DND-41 (cell line): ENCODE measurements around the gene PCED1B.

Experiments used
- ATAC-seq: fragments of 200-7000 bp; cut with Tn5 transposase; 3 replicates; pipeline ENCODE4 v1.9.1; 2021; ENCODE audit warnings: low read depth; ENCODE audit not compliant: insufficient read depth
- DNase-seq: peaks from one replicate; pipeline ENCODE4 v3.0.0-alpha.2; 2020
- H2AFZ ChIP-seq: 2 replicates; pipeline ENCODE4 v1.6.0; 2012; ENCODE audit warnings: low read depth, low read length
- H3K27ac ChIP-seq: 2 replicates; pipeline ENCODE4 v1.5.1; 2012; ENCODE audit warnings: low read length, inconsistent platforms
- H3K27me3 ChIP-seq: fragments of 200-600 bp; sonication (generic); 2 replicates; pipeline ENCODE4 v1.6.0; 2012; ENCODE audit warnings: low read length, mild to moderate bottlenecking, inconsistent platforms; ENCODE audit not compliant: insufficient read depth, poor library complexity
- H3K36me3 ChIP-seq: 2 replicates; pipeline ENCODE4 v1.5.1; 2012; ENCODE audit warnings: low read length, inconsistent platforms; ENCODE audit not compliant: insufficient read depth
- H3K4me1 ChIP-seq: 2 replicates; pipeline ENCODE4 v1.5.1; 2012; ENCODE audit warnings: mild to moderate bottlenecking, low read length; ENCODE audit not compliant: insufficient read depth
- H3K4me2 ChIP-seq: 2 replicates; pipeline ENCODE4 v1.6.0; 2012; ENCODE audit warnings: mild to moderate bottlenecking, moderate library complexity, low read length, inconsistent platforms; ENCODE audit not compliant: insufficient read depth
- H3K4me3 ChIP-seq, 2 experiments: fragments of 200-600 bp in 1 of 2; shearing (Covaris generic) in 1 of 2; 2 replicates each; pipeline ENCODE4 v1.5.1; 2012 to 2016; ENCODE audit warnings: inconsistent platforms in 2 of 2, low read length in 2 of 2, mild to moderate bottlenecking in 2 of 2, low read depth in 1 of 2, moderate library complexity in 1 of 2
- H3K79me2 ChIP-seq: 2 replicates; pipeline ENCODE4 v1.6.0; 2012; ENCODE audit warnings: low read length, inconsistent platforms; ENCODE audit not compliant: insufficient read depth
- H3K9ac ChIP-seq: 2 replicates; pipeline ENCODE4 v1.6.0; 2012; ENCODE audit warnings: low read depth, mild to moderate bottlenecking, inconsistent platforms, low read length, moderate library complexity
- H3K9me3 ChIP-seq: 2 replicates; pipeline ENCODE4 v1.5.1; 2012; ENCODE audit warnings: low read length, moderate library complexity, mild to moderate bottlenecking, inconsistent platforms; ENCODE audit not compliant: insufficient read depth, severe bottlenecking
- H4K20me1 ChIP-seq: 2 replicates; pipeline ENCODE4 v1.6.0; 2012; ENCODE audit warnings: low read length; ENCODE audit not compliant: insufficient read depth
- EZH2 ChIP-seq: IDR thresholded peaks from 3 replicates; pipeline ENCODE4 v1.6.1; 2012; ENCODE audit warnings: borderline replicate concordance, low read depth, mild to moderate bottlenecking, moderate library complexity, low read length, inconsistent platforms; ENCODE audit not compliant: severe bottlenecking
- TF ChIP-seq, protein P1 (sequence below): IDR thresholded peaks from 2 replicates; pipeline ENCODE4 v1.5.1; 2012; ENCODE audit warnings: borderline replicate concordance, low read length, moderate library complexity, mild to moderate bottlenecking; ENCODE audit not compliant: poor library complexity, severe bottlenecking; ENCODE audit errors: extremely low read depth

Gene PCED1B

GRCh38 chr12:47120736-47121135 is 41.3 kb downstream of the PCED1B start:
- Histone ChIP-seq H4K20me1 (no peaks in the 10 kb centered on the region), H3K4me3 (no peak overlapping the region), H3K27me3 (no peaks in the 10 kb centered on the region), H3K27ac (no peak overlapping the region), H3K4me2 (no peak overlapping the region), H3K9me3 (no peaks in the 10 kb centered on the region), H3K36me3 (no peaks in the 10 kb centered on the region), H3K4me1 (no peaks in the 10 kb centered on the region), H3K79me2 (no peaks in the 10 kb centered on the region), H3K9ac (no peak overlapping the region), H2AFZ (no peak overlapping the region)
- ATAC-seq: no peak
- no peak for DNase-seq
- TF ChIP-seq EZH2: no peak
- TF ChIP-seq, protein P1, sequence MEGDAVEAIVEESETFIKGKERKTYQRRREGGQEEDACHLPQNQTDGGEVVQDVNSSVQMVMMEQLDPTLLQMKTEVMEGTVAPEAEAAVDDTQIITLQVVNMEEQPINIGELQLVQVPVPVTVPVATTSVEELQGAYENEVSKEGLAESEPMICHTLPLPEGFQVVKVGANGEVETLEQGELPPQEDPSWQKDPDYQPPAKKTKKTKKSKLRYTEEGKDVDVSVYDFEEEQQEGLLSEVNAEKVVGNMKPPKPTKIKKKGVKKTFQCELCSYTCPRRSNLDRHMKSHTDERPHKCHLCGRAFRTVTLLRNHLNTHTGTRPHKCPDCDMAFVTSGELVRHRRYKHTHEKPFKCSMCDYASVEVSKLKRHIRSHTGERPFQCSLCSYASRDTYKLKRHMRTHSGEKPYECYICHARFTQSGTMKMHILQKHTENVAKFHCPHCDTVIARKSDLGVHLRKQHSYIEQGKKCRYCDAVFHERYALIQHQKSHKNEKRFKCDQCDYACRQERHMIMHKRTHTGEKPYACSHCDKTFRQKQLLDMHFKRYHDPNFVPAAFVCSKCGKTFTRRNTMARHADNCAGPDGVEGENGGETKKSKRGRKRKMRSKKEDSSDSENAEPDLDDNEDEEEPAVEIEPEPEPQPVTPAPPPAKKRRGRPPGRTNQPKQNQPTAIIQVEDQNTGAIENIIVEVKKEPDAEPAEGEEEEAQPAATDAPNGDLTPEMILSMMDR: no peak

DNA sequence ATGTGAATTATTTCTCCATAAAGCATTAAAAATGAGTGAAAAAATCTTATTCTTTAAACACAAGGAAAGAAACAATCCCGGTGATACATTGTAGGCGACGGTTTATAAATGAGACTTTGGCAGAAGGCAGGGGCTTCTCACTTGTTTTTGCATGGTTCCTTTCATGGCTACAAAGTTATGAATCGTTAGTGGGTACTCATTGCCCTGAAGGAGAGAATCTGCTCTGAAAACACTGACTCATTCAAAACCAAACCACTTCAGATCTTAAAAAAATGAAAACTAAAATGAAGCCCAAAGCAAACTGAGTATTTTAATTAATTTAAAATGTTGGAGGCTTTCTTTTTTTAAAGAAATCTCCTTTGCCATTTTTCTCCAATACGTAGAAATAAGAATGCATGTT is 41.7 kb downstream of the PCED1B start:
- no peak overlapping the region for H3K9ac ChIP-seq
- no peak overlapping the region; the same call in 1 of the 2 replicates for H2AFZ ChIP-seq
- no peak overlapping the region for H3K4me3 ChIP-seq
- no peaks in the 10 kb centered on the region for H3K79me2 ChIP-seq
- H3K27ac ChIP-seq: no peak overlapping the region
- ATAC-seq (no peak), DNase-seq (no peak)
- H3K4me1 ChIP-seq: no peaks in the 10 kb centered on the region
- H3K27me3 ChIP-seq: no peaks in the 10 kb centered on the region
- H3K36me3 ChIP-seq: no peaks in the 10 kb centered on the region
- no peaks in the 10 kb centered on the region for H4K20me1 ChIP-seq
- no peak overlapping the region for H3K4me2 ChIP-seq
- no peaks in the 10 kb centered on the region for H3K9me3 ChIP-seq
- TF ChIP-seq EZH2: no peak
- TF ChIP-seq, protein P1: no peak

GRCh38 chr12:47122602-47123001 is 43.2 kb downstream of the PCED1B start:
- DNase-seq: no peak
- Histone ChIP-seq H3K36me3 (no peaks in the 10 kb centered on the region), H3K27ac (no peak overlapping the region)

GRCh38 chr12:47123730-47124129 is 44.3 kb downstream of the PCED1B start:
- no peak for ATAC-seq
- H3K79me2 ChIP-seq: no peaks in the 10 kb centered on the region
- no peak overlapping the region for H3K4me2 ChIP-seq
- no peak overlapping the region for H2AFZ ChIP-seq
- H3K9me3 ChIP-seq: no peaks in the 10 kb centered on the region
- H3K27me3 ChIP-seq: no peaks in the 10 kb centered on the region
- no peak for DNase-seq
- no peaks in the 10 kb centered on the region for H3K36me3 ChIP-seq
- H4K20me1 ChIP-seq: no peaks in the 10 kb centered on the region
- TF ChIP-seq, protein P1: no peak
- no peak for TF ChIP-seq EZH2
- H3K4me1 ChIP-seq: no peaks in the 10 kb centered on the region
- no peak overlapping the region for H3K27ac ChIP-seq
- H3K4me3 ChIP-seq: no peak overlapping the region
- no peak overlapping the region for H3K9ac ChIP-seq

More at GRCh38 chr12:47122602-47123001, 43.2 kb downstream of the PCED1B start:
- TF ChIP-seq, protein P1: no peak
- Histone ChIP-seq H3K4me1 (no peaks in the 10 kb centered on the region), H4K20me1 (no peaks in the 10 kb centered on the region), H3K9me3 (no peaks in the 10 kb centered on the region), H2AFZ (no peak overlapping the region), H3K79me2 (no peaks in the 10 kb centered on the region), H3K27me3 (no peaks in the 10 kb centered on the region), H3K4me3 (no peak overlapping the region), H3K4me2 (no peak overlapping the region), H3K9ac (no peak overlapping the region)
- no peak for ATAC-seq
